ENCODE data around the gene MECR. TPM values are rescaled to one million over a fixed set of nuclear protein-coding genes. Genes with fewer than 3 reads are reported as not detected.

MECR gene, protein sequence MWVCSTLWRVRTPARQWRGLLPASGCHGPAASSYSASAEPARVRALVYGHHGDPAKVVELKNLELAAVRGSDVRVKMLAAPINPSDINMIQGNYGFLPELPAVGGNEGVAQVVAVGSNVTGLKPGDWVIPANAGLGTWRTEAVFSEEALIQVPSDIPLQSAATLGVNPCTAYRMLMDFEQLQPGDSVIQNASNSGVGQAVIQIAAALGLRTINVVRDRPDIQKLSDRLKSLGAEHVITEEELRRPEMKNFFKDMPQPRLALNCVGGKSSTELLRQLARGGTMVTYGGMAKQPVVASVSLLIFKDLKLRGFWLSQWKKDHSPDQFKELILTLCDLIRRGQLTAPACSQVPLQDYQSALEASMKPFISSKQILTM
- polyA plus RNA-seq (2011; rRNA removed) (20.9 and 35.6 TPM in 2 replicates), polyA minus RNA-seq (2011; rRNA and poly(A)+ RNA removed) (21.7 and 27.8 TPM in 2 replicates)

DNA sequence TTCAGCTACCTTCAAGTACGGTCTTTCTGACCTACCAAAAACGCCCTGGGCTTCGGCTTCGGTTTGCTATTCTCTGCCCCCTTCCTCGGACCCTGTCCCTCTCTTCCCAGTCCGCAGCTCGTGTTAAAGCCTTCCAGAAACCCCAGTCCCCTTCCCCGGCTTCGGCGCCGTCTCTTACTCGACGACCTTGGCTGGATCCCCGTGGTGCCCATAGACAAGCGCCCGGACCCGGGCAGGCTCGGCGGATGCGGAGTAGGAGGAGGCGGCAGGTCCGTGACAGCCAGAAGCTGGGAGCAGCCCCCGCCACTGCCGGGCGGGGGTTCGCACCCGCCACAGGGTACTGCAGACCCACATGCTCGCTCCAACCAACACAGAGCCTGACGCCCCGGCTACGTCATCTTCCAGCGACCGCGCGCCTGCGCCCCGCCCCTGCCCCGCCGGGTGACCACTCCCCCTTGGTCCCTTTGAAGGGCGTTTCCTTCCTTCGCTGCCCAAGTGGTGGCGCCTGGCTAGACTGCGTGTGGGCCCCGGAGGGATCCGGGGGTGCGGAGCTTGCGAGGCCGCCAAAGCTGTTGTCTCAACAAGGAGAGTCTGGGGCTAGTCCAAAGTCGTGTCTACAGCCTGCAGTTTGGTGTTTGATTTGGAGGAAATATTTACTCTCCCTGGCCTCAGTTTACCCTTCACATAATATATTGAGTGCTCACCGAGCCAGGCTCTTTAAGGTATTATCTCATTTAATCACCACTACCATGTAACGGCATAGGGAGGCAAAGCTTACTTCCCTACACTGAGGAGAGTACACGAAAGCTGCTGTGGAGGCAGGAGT is at the start of gene MECR:
MECR (minus strand) TSS at position 382 of the 826 bp plus-strand sequence; CDS start at position 354, 28 bp downstream.
- POLR2A ChIA-PET = no interaction called here
- DNase-seq (ENCODE audit: low read depth) = peak; percentile 56
- Histone ChIP-seq H3K4me3 (ENCODE audit: low read depth, low read length) (peak within 1 kb of the TSS; percentile 77), H3K36me3 (ENCODE audit: control insufficient read depth, insufficient read depth, low read length) (no peaks in the 10 kb centered on the region), H3K27me3 (ENCODE audit: control insufficient read depth, insufficient read depth, low read length) (no peaks in the 10 kb centered on the region)
- CTCF ChIA-PET = interaction anchor here (0.6 to 1.3 kb wide), 5 partner anchors 10 to 1571 kb away, joined by 3 read pairs; no protein-coding TSS in a partner anchor
- TF ChIP-seq, protein P1, sequence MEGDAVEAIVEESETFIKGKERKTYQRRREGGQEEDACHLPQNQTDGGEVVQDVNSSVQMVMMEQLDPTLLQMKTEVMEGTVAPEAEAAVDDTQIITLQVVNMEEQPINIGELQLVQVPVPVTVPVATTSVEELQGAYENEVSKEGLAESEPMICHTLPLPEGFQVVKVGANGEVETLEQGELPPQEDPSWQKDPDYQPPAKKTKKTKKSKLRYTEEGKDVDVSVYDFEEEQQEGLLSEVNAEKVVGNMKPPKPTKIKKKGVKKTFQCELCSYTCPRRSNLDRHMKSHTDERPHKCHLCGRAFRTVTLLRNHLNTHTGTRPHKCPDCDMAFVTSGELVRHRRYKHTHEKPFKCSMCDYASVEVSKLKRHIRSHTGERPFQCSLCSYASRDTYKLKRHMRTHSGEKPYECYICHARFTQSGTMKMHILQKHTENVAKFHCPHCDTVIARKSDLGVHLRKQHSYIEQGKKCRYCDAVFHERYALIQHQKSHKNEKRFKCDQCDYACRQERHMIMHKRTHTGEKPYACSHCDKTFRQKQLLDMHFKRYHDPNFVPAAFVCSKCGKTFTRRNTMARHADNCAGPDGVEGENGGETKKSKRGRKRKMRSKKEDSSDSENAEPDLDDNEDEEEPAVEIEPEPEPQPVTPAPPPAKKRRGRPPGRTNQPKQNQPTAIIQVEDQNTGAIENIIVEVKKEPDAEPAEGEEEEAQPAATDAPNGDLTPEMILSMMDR (IDR thresholded peaks at IDR 0.05; ENCODE audit: insufficient read depth, low read depth, low read length) = peak; percentile 41

GRCh38 chr1:29279951-29280391 is 49.2 kb upstream of the MECR start:
- ChIA-PET POLR2A (no interaction called here), CTCF (interaction anchor here (0.7 kb wide), 1 partner anchor 274 kb away, joined by 4 read pairs; no protein-coding TSS in a partner anchor)
- H3K27me3 ChIP-seq (ENCODE audit: control insufficient read depth, insufficient read depth, low read length) = no peaks in the 10 kb centered on the region
- TF ChIP-seq, protein P1 (IDR thresholded peaks at IDR 0.05; ENCODE audit: insufficient read depth, low read depth, low read length) = no peak
- DNase-seq (ENCODE audit: low read depth) = no peak
- H3K36me3 ChIP-seq (ENCODE audit: control insufficient read depth, insufficient read depth, low read length) = peaks cover 12% of the 10 kb centered on the region
- no peak overlapping the region for H3K4me3 ChIP-seq (ENCODE audit: low read depth, low read length)

GRCh38 chr1:29279406-29279805 is 48.7 kb upstream of the MECR start:
- CTCF ChIA-PET = interaction anchor here (0.7 kb wide), 1 partner anchor 273 kb away, joined by 4 read pairs; no protein-coding TSS in a partner anchor
- TF ChIP-seq, protein P1 (IDR thresholded peaks at IDR 0.05; ENCODE audit: insufficient read depth, low read depth, low read length) = no peak
- no peak for DNase-seq (ENCODE audit: low read depth)
- POLR2A ChIA-PET = no interaction called here
- Histone ChIP-seq H3K4me3 (ENCODE audit: low read depth, low read length) (no peak overlapping the region), H3K36me3 (ENCODE audit: control insufficient read depth, insufficient read depth, low read length) (peaks cover 12% of the 10 kb centered on the region), H3K27me3 (ENCODE audit: control insufficient read depth, insufficient read depth, low read length) (no peaks in the 10 kb centered on the region)

DNA sequence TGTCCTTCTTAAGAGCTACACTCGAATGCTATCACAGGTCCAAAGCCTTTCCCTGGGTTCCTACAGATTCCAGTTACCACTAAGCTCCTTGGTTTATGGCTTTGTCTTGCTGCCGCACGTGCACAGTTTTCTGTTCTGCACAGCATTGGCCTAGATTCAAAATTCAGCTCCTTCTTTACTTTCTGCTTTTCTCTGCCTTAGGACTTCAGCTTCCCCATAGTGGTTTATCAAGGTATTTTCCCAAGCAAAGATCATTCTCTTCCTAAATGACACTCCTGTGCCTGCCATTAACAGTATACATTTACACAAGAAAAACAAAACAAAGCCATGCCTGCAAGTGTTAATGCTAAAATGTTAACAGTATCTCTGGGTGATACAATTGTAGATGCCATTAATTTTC is 47.4 kb upstream of the MECR start:
- H3K27me3 ChIP-seq (ENCODE audit: control insufficient read depth, insufficient read depth, low read length) = no peaks in the 10 kb centered on the region
- H3K4me3 ChIP-seq (ENCODE audit: low read depth, low read length) = no peak overlapping the region
- CTCF ChIA-PET = no interaction called here
- POLR2A ChIA-PET = no interaction called here
- peaks cover 11% of the 10 kb centered on the region for H3K36me3 ChIP-seq (ENCODE audit: control insufficient read depth, insufficient read depth, low read length)
- no peak for DNase-seq (ENCODE audit: low read depth)
- TF ChIP-seq, protein P1 (IDR thresholded peaks at IDR 0.05; ENCODE audit: insufficient read depth, low read depth, low read length) = no peak

DNA sequence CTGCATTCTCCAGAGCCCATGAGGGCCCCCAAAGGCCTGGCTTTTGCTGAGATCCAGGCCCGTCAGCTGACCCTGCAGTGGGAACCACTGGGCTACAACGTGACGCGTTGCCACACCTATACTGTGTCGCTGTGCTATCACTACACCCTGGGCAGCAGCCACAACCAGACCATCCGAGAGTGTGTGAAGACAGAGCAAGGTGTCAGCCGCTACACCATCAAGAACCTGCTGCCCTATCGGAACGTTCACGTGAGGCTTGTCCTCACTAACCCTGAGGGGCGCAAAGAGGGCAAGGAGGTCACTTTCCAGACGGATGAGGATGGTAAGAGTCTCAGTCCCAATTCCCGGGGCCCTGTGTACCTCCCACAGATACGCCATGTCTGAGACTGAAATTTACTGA is 44.7 kb upstream of the MECR start:
- H3K36me3 ChIP-seq (ENCODE audit: control insufficient read depth, insufficient read depth, low read length) = peaks cover 10% of the 10 kb centered on the region
- POLR2A ChIA-PET = no interaction called here
- TF ChIP-seq, protein P1 (IDR thresholded peaks at IDR 0.05; ENCODE audit: insufficient read depth, low read depth, low read length) = no peak
- no peak overlapping the region for H3K4me3 ChIP-seq (ENCODE audit: low read depth, low read length)
- DNase-seq (ENCODE audit: low read depth) = no peak
- CTCF ChIA-PET = interaction anchor here (0.6 to 0.8 kb wide), 2 partner anchors 1106 to 1433 kb away, joined by 3 read pairs; no protein-coding TSS in a partner anchor
- H3K27me3 ChIP-seq (ENCODE audit: control insufficient read depth, insufficient read depth, low read length) = no peaks in the 10 kb centered on the region
